Fibroblast of lung (primary cell): ENCODE measurements around the gene SGCE.

Experiments used
- CTCF ChIP-seq, 2 donors: IDR thresholded peaks in 1 of 2; conservative IDR thresholded peaks in 1 of 2; 1 replicate in 1 of 2; 2 replicates in 1 of 2; pipeline ENCODE4 v1.5.1; 2011 to 2012; ENCODE audit warnings: low read length in 2 of 2, control low read depth in 1 of 2, inconsistent platforms in 1 of 2, low read depth in 1 of 2, mild to moderate bottlenecking in 1 of 2
- EZH2 ChIP-seq: IDR thresholded peaks from 2 replicates; pipeline ENCODE4 v1.5.1; 2012; ENCODE audit warnings: low read length, control low read depth, mild to moderate bottlenecking; ENCODE audit errors: missing control alignments

DNA sequence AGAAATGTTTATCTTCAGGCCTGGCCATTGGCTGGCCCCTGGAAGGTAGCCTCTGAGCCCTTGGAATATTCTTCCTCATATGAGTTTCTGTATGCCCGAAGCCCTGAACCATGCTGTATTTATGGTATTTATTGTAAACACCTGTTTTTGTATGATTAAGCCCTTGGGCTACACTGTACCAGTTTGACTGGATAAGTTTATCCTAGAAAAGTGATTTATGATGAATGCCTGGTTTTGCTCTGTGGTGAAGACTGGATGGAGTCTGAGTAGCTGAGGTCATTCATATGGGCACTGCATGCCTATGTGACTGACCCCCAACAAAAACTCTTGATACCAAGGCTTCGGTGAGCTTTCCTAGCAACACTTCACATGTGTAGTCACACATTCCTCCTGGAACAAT, 79.6 kb downstream of the SGCE start:
- TF ChIP-seq CTCF (conservative IDR thresholded peaks at IDR 0.05 in 1 of 2, IDR thresholded peaks at IDR 0.05 in 1 of 2; ENCODE audit: low read depth in 1 of 2, low read length in 2 of 2) (no peak), EZH2 (no peak)
